ENCODE data around the gene TPSD1.

DNA sequence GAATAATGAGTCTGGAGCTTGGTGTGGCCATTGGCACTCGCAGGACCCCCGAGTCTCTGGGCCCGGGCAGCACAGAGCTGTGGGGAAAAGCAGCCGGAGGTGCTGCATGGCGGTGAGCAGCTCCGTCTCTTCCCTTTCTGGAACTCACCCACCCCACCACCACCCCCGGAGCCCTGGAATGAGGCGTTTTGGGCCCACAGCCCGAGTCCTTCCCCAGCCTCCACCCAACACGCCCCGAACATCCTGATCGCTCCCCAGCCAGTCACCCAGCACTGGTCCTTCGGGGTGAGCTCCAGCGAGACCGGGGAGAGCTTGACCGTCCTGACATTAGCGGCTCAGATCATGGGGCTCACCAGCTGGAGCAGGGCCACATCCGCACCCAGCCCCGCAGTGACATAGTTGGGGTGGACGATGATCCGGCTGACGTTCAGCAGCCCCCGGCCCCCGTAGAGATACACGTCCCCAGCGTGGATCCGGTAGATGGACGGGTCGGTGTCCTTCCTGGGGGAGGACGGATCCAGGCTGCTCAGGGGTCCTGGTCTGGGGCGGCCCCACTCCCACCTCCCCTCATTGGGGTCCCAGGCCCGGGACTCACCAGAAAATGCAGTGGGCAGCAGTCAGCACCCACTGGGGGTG, 6.5 kb downstream of the TPSD1 start:
- TF ChIP-seq, protein P1, sequence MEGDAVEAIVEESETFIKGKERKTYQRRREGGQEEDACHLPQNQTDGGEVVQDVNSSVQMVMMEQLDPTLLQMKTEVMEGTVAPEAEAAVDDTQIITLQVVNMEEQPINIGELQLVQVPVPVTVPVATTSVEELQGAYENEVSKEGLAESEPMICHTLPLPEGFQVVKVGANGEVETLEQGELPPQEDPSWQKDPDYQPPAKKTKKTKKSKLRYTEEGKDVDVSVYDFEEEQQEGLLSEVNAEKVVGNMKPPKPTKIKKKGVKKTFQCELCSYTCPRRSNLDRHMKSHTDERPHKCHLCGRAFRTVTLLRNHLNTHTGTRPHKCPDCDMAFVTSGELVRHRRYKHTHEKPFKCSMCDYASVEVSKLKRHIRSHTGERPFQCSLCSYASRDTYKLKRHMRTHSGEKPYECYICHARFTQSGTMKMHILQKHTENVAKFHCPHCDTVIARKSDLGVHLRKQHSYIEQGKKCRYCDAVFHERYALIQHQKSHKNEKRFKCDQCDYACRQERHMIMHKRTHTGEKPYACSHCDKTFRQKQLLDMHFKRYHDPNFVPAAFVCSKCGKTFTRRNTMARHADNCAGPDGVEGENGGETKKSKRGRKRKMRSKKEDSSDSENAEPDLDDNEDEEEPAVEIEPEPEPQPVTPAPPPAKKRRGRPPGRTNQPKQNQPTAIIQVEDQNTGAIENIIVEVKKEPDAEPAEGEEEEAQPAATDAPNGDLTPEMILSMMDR (IDR thresholded peaks at IDR 0.05) = no peak
- TF ChIP-seq, protein P2, sequence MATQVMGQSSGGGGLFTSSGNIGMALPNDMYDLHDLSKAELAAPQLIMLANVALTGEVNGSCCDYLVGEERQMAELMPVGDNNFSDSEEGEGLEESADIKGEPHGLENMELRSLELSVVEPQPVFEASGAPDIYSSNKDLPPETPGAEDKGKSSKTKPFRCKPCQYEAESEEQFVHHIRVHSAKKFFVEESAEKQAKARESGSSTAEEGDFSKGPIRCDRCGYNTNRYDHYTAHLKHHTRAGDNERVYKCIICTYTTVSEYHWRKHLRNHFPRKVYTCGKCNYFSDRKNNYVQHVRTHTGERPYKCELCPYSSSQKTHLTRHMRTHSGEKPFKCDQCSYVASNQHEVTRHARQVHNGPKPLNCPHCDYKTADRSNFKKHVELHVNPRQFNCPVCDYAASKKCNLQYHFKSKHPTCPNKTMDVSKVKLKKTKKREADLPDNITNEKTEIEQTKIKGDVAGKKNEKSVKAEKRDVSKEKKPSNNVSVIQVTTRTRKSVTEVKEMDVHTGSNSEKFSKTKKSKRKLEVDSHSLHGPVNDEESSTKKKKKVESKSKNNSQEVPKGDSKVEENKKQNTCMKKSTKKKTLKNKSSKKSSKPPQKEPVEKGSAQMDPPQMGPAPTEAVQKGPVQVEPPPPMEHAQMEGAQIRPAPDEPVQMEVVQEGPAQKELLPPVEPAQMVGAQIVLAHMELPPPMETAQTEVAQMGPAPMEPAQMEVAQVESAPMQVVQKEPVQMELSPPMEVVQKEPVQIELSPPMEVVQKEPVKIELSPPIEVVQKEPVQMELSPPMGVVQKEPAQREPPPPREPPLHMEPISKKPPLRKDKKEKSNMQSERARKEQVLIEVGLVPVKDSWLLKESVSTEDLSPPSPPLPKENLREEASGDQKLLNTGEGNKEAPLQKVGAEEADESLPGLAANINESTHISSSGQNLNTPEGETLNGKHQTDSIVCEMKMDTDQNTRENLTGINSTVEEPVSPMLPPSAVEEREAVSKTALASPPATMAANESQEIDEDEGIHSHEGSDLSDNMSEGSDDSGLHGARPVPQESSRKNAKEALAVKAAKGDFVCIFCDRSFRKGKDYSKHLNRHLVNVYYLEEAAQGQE (IDR thresholded peaks at IDR 0.05; ENCODE audit: insufficient read depth in 1 of 2, low read depth in 2 of 2, low read length in 1 of 2) = no peak
- TF ChIP-seq POLR2AphosphoS5 (IDR thresholded peaks at IDR 0.05; ENCODE audit: low read depth, low read length) (no peak), SIN3A (IDR thresholded peaks at IDR 0.05; ENCODE audit: borderline replicate concordance, insufficient read depth, low read depth, low read length) (no peak), TCF7L2 (IDR thresholded peaks at IDR 0.05; ENCODE audit: low read depth, low read length) (no peak)

Data from Panc1 (cell line).